Measurements from ENCODE around the gene HSD17B1. TPM values are rescaled to one million over a fixed set of nuclear protein-coding genes. Genes with fewer than 3 reads are reported as not detected.

HSD17B1 gene
- total and polyA plus RNA-seq, 2 of the 13 experiments (the other 11 are each of a cell fraction or from before 2014, with no cell fraction given) = 0.54 to 0.93 TPM

- peak; percentile 28; the same call in 1 of the 2 replicates for TF ChIP-seq HOMEZ (CRISPR knock-in tag; IDR thresholded peaks at IDR 0.05; ENCODE audit: low read depth)
- peak; percentile 97 for TF ChIP-seq FOXA1 (IDR thresholded peaks at IDR 0.05)
- TF ChIP-seq FOXA1 (CRISPR knock-in tag; IDR thresholded peaks at IDR 0.05) = peak; percentile 99
- no peak for TF ChIP-seq E2F5 (CRISPR knock-in tag; conservative IDR thresholded peaks at IDR 0.05)
- peak in 1 of 2 experiments; percentile 87; a peak in 2 of 4 replicates for TF ChIP-seq ATF4 (CRISPR knock-in tag; IDR thresholded peaks at IDR 0.05)
- no peak for TF ChIP-seq PBX3 (CRISPR knock-in tag; IDR thresholded peaks at IDR 0.05; ENCODE audit: borderline replicate concordance)
- 0 out of 2 replicates have a peak, but pooled peaks have one; percentile 69 for TF ChIP-seq CENPT (CRISPR knock-in tag; IDR thresholded peaks at IDR 0.05; ENCODE audit: low read depth)
- 0 out of 2 replicates have a peak, but pooled peaks have one; percentile 58 for TF ChIP-seq MAF1 (CRISPR knock-in tag; IDR thresholded peaks at IDR 0.05; ENCODE audit: borderline replicate concordance)
- TF ChIP-seq IRF9 (CRISPR knock-in tag; IDR thresholded peaks at IDR 0.05; ENCODE audit: borderline replicate concordance) = no peak; the same call in 1 of the 2 replicates
- TF ChIP-seq SSRP1 (CRISPR knock-in tag; IDR thresholded peaks at IDR 0.05) = no peak
- TF ChIP-seq JUN (CRISPR knock-in tag; IDR thresholded peaks at IDR 0.05) = peak; percentile 63; the same call in 1 of the 2 replicates
- TF ChIP-seq CENPX (CRISPR knock-in tag; IDR thresholded peaks at IDR 0.05) = no peak
- peak; percentile 66; the same call in 1 of the 2 replicates for TF ChIP-seq JUNB (CRISPR knock-in tag; IDR thresholded peaks at IDR 0.05; ENCODE audit: borderline replicate concordance)
- peak; percentile 98 for TF ChIP-seq NR2F6 (IDR thresholded peaks at IDR 0.05)
- peak; percentile 99 for TF ChIP-seq NR2F6 (CRISPR knock-in tag; IDR thresholded peaks at IDR 0.05)
- peak; percentile 59; the same call in 1 of the 2 replicates for TF ChIP-seq ZNF230 (CRISPR knock-in tag; IDR thresholded peaks at IDR 0.05)
- peak; percentile 62 for TF ChIP-seq MED8 (CRISPR knock-in tag; IDR thresholded peaks at IDR 0.05; ENCODE audit: insufficient replicate concordance)
- TF ChIP-seq ATF7 (IDR thresholded peaks at IDR 0.05) = no peak
- peak; percentile 90 for TF ChIP-seq ATF7 (CRISPR knock-in tag; IDR thresholded peaks at IDR 0.05)
- peak; percentile 47; the same call in 1 of the 2 replicates for TF ChIP-seq ZNF335 (CRISPR knock-in tag; IDR thresholded peaks at IDR 0.05)
- TF ChIP-seq WIZ (CRISPR knock-in tag; IDR thresholded peaks at IDR 0.05) = no peak
- TF ChIP-seq ZNF253 (CRISPR knock-in tag; IDR thresholded peaks at IDR 0.05; ENCODE audit: borderline replicate concordance) = no peak
- TF ChIP-seq RXRB (CRISPR knock-in tag; IDR thresholded peaks at IDR 0.05; ENCODE audit: borderline replicate concordance) = peak; percentile 97
- TF ChIP-seq POGZ (CRISPR knock-in tag; IDR thresholded peaks at IDR 0.05) = peak; percentile 43
- TF ChIP-seq KLF11 (CRISPR knock-in tag; IDR thresholded peaks at IDR 0.05) = peak; percentile 73
Measured at GRCh38 chr17:42530952-42531454, 21.7 kb upstream of the HSD17B1 start (continued).
